ENCODE data around the gene CFAP410.
"Not testable (repeated sequence)": the region's sequence is repeated elsewhere in the genome, so short reads cannot be mapped to it uniquely, and the experiment has no call there.

CFAP410 gene

DNA sequence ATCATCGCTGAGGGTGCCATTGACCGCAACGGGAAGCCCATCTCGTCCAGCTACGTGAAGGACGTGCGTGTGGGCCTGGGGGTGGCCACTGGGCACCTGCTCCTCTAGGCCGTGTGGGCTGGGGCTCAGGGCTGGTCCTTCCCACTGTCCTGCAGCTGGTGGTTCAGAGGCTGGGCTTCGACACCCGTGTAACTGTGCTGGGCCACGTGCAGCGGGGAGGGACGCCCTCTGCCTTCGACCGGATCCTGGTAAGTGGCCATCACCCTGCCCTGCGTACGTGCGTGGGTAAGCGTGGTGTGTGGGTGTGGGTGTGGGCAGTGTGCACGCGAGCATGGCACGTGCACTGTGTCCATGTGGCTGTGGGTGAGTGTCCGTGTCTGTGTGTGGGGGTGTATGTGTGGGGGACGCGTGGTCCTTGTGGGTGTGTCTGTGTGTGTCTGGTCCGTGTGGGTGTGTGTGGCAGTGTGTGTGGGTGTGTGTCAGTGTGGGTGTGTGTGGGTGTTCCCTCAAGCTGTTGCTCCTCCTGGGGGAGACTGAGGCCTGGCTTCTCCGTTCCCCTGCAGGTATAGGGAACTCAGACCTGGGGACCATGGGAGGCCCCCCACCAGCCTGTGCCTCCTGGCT is 22.8 kb downstream of the CFAP410 start:
- no peak for DNase-seq

GRCh38 chr21:44315691-44316203 is 23.4 kb downstream of the CFAP410 start:
- DNase-seq, result no peak

DNA sequence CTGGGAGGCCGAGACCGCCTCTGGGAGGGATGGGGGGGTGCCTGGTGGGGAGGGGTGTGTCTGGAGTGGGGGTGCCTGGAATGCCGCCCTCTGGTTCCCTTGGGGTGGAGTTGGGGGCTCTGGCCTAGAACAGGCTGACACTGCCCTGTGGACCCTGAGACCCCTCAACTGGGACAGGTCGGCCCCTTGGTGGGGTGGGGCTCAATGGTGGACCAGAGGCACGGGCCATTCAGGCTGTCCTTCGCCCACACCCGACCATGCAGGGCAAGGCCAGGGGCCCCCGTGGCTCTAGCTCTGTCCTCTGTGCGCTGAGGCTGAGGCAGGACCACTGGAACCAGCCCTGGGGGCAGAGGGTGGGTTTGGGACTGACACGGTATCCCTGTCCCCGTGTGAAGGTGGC is 24.6 kb downstream of the CFAP410 start:
- no peak for DNase-seq

GRCh38 chr21:44314128-44314527 is 25.1 kb downstream of the CFAP410 start:
- no peak for DNase-seq

DNA sequence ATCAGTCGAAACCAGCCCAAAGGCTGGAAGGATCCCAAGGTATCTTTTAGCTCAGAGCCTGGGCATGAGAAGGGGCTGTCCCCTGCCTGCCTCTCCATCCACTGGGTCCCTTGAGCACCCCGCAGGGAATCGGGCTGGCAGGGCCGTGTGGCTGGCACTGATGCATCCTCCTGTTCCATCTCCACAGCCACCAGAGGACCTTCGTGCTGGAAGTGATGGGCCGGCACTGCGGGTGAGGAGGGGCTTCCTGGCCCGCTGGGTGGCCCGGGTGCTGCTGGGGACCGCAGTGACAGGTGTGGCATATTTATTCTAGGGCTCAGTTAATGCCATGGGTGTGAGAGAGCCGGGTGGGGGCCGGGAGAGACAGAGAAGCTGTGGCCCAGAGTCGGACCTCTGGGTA is 25.7 kb downstream of the CFAP410 start:
- no peak for DNase-seq

DNA sequence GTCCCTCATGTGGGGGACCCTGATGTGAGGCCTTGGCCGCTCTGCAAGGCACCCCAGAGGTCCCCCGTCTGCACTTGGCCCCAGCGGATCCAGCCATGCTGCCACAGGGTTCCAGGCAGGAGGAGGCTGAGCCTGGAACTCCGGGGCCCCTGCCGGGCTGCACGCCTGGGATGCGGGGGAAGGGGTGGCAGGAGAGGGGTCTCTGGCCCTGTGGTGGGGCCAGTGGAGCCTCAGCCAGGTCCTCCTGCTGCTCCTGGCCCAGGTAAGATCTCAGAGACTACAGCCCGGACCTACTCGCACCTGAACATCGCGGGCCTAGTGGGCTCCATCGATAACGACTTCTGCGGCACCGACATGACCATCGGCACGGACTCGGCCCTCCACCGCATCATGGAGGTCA is 26.5 kb downstream of the CFAP410 start:
- DNase-seq, result no peak

- no peak for DNase-seq
Observed at GRCh38 chr21:44312089-44312488, 27.1 kb downstream of the CFAP410 start.

GRCh38 chr21:44310628-44311507 is 28.3 kb downstream of the CFAP410 start:
- no peak for DNase-seq

- no peak for DNase-seq
Observed at GRCh38 chr21:44306936-44307704, 32.1 kb downstream of the CFAP410 start.

DNA sequence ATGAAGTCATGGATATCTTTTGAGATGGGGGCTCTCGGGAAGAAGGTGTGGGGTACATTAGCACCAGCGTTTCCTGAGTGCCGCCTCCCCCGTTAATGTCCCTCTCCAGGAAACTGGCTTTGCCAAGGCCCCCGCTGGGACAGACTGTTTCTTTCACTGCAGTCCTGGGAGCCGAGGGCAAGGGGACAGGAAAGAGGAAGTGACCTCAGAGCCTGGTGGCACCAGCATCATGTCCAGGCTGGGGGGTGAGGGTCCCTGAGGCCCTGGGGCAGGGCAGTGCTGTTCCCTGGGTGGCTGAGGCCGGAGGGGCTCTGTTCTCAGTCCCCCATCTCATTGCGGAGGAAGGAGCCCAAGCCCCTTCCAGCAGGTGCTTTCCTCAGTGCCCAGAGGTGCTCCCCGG is 33.5 kb downstream of the CFAP410 start:
- DNase-seq, result no peak

GRCh38 chr21:44304877-44305293 is 34.3 kb downstream of the CFAP410 start:
- DNase-seq, result no peak

- DNase-seq, result no peak
Observed at GRCh38 chr21:44304011-44304616, 35.1 kb downstream of the CFAP410 start.

GRCh38 chr21:44303490-44303981 is 35.7 kb downstream of the CFAP410 start:
- DNase-seq, result no peak

GRCh38 chr21:44302573-44303401 is 36.4 kb downstream of the CFAP410 start:
- DNase-seq, result not testable (repeated sequence)

- no peak for DNase-seq
Observed at GRCh38 chr21:44301961-44302406, 37.2 kb downstream of the CFAP410 start.

DNA sequence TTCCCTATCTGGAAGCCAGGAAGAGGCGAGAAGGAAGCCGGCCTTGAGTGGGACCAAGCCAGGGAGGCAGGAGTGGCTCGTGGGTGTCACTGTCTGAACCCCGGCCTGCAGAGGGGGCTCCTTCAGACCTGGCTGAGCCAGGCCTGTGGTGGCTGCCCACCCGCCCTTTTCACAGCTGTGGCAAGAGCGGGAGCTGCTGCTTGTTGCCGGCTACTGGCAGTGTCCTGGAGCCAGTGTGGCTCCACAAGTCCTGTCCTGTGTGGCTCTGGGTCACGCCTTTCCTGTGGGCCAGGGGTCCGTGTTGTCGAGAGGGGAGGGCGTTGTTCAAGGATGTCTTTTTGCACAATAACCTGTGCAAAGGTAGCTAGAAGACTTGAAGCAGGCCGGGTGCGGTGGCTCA is 38.0 kb downstream of the CFAP410 start:
- no peak for DNase-seq

- no peak for DNase-seq
Observed at GRCh38 chr21:44300262-44300959, 38.8 kb downstream of the CFAP410 start.

DNA sequence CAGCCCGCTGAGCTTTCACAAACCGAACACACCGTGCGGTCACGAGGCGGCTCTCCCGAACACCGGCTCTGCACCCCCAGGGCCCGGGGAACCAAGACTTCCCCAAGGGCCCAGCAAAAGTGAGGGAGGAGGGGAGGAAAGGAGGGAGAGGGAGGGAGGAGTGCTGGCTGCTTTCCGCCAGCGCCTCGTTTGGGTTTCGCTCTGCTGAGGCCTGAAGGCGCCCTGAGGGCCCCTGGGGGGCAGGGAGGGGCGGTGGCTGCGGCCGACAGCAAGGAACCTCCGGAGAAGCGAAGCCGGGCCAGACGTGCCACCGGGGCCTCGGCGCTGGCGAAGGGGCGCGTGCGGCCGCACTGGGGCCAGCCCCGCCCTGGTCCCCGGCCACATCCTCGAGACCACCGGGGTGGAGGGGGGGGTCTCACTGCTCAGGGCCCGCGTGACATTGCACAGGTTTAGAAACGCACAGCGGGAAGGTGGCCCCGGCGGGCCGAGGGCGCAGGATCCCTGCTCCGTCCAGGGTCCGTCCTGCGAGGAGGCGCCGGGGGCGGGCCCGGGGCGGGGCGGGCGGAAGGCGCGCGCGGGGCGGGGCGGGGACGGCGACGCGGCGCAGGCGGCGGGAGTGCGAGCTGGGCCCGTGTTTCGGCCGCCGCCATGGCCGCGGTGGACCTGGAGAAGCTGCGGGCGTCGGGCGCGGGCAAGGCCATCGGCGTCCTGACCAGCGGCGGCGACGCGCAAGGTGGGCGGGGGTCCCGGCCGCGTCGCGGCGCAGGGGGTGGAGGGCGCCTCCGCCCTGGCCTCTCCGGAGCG is 39.5 kb downstream of the CFAP410 start, which contains the start of gene PFKL:
PFKL (plus strand) TSS at position 596 of the 804 bp plus-strand sequence; CDS start at position 649, 53 bp downstream.
- no peak for DNase-seq

DNA sequence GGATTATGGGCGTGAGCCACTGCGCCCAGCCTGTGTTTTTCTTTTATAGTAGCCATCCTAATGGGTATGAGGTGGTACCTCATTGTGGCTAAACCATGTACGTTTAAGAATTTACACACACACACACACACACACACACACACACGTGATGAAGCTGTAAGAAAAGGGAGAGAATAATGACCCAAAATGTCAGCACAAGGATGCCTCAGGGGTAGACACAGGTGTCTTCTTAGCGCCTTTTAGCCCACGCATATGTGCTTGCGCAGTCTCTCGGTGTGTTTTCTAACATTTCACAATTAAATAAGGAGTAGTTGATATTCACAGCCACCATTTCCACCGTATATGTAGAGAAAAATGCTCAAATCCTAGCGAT is 40.1 kb downstream of the CFAP410 start:
- no peak for DNase-seq

DNA sequence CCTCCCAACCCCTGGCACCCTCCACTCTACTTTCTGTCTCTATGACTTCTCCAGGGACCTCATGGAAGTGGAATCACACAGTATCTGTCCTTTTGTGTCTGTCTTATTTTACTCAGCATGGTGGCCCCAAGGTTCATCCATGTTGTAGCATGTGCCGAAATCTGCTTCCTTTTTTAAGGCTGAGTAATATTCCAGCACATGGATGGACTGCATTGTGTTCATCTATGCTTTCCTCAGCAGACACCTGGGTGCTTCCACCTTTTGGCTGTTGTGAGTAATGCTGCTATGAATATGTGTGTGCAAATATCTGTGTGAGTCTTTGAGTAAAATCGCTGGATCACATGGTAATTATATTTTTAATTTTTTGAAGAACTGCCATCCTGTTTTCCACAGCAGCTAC is 40.9 kb downstream of the CFAP410 start:
- no peak for DNase-seq

Data from cerebellar nuclear complex (tissue), 1 donor.